HEK293 (cell line): ENCODE measurements around the gene NLGN3.

Experiments used
- CTCF ChIA-PET: fragments of 350-600 bp; formaldehyde crosslinking; extraction: SDS; loops from one replicate; lab custom pipeline; 2021; ENCODE audit warnings: antibody characterized with exemption; lab: Yijun Ruan, JAX
- POLR2A ChIA-PET: fragments of 300-600 bp; formaldehyde crosslinking; extraction: SDS; loops from one replicate; lab custom pipeline; 2020; ENCODE audit warnings: antibody characterized with exemption, inconsistent platforms; lab: Yijun Ruan, JAX
- H3K27ac ChIP-seq: fragments of 200-500 bp; sonication (Bioruptor generic); 2 replicates; pipeline ENCODE4 v1.5.1; 2014; ENCODE audit warnings: low read depth, low read length, control low read depth, inconsistent platforms; ENCODE audit errors: extremely low read depth
- H3K36me3 ChIP-seq, 2 experiments: fragments of 200-500 bp in 1 of 2; sonication (Bioruptor generic) in 1 of 2; 1 replicate in 1 of 2; 2 replicates in 1 of 2; pipeline ENCODE4 v1.5.1; 2014 to 2017; ENCODE audit warnings: inconsistent platforms in 2 of 2, low read length in 2 of 2; ENCODE audit not compliant: control insufficient read depth in 2 of 2, insufficient read depth in 1 of 2
- H3K4me1 ChIP-seq: fragments of 200-500 bp; sonication (Bioruptor generic); 2 replicates; pipeline ENCODE4 v1.5.1; 2014; ENCODE audit warnings: mild to moderate bottlenecking, low read length, inconsistent platforms; ENCODE audit not compliant: control insufficient read depth, insufficient read depth
- H3K4me3 ChIP-seq: 2 replicates; pipeline ENCODE4 v1.5.1; 2011; ENCODE audit warnings: low read depth, mild to moderate bottlenecking, control low read depth, low read length, moderate library complexity
- H3K9me3 ChIP-seq: fragments of 200-500 bp; sonication (Bioruptor generic); 2 replicates; pipeline ENCODE4 v1.5.1; 2014; ENCODE audit warnings: low read depth, low read length, inconsistent platforms; ENCODE audit not compliant: control insufficient read depth, insufficient read depth
- CTCF ChIP-seq: fragments of 450-650 bp; formaldehyde crosslinking; IDR thresholded peaks from 2 replicates; pipeline ENCODE4 v1.5.1; 2016; ENCODE audit warnings: missing biosample characterization, missing genetic modification characterization
- GLIS1 ChIP-seq: fragments of 450-650 bp; formaldehyde crosslinking; IDR thresholded peaks from 2 replicates; pipeline ENCODE4 v1.5.1; 2016; ENCODE audit warnings: missing biosample characterization, missing genetic modification characterization
- HIC1 ChIP-seq: fragments of 450-650 bp; formaldehyde crosslinking; IDR thresholded peaks from 2 replicates; pipeline ENCODE4 v1.5.1; 2016; ENCODE audit warnings: missing biosample characterization, missing genetic modification characterization
- HOXC10 ChIP-seq: sonication (generic); formaldehyde crosslinking; IDR thresholded peaks from 2 replicates; pipeline ENCODE4 v1.8.1; 2023; ENCODE audit warnings: mild to moderate bottlenecking, missing genetic modification reagents
- KLF10 ChIP-seq: fragments of 450-650 bp; IDR thresholded peaks from 2 replicates; pipeline ENCODE4 v1.5.1; 2018; ENCODE audit warnings: missing biosample characterization, mild to moderate bottlenecking, missing genetic modification characterization
- OSR2 ChIP-seq: fragments of 450-650 bp; formaldehyde crosslinking; IDR thresholded peaks from 2 replicates; pipeline ENCODE4 v1.5.1; 2016; ENCODE audit warnings: missing biosample characterization, missing genetic modification characterization
- SCRT1 ChIP-seq: fragments of 450-650 bp; formaldehyde crosslinking; IDR thresholded peaks from 2 replicates; pipeline ENCODE4 v1.5.1; 2016; ENCODE audit warnings: missing biosample characterization, missing genetic modification characterization, borderline replicate concordance
- ZBTB20 ChIP-seq: fragments of 450-650 bp; formaldehyde crosslinking; IDR thresholded peaks from 2 replicates; pipeline ENCODE4 v1.5.1; 2016; ENCODE audit warnings: missing biosample characterization, missing genetic modification characterization
- ZBTB8A ChIP-seq: fragments of 450-650 bp; formaldehyde crosslinking; IDR thresholded peaks from 2 replicates; pipeline ENCODE4 v1.5.1; 2016; ENCODE audit warnings: missing biosample characterization, missing genetic modification characterization
- ZFHX2 ChIP-seq: fragments of 450-650 bp; formaldehyde crosslinking; conservative IDR thresholded peaks from 2 replicates; pipeline ENCODE4 v1.5.1; 2016; ENCODE audit warnings: missing biosample characterization, missing genetic modification characterization
- ZNF132 ChIP-seq: fragments of 450-650 bp; formaldehyde crosslinking; IDR thresholded peaks from 2 replicates; pipeline ENCODE4 v1.5.1; 2017; ENCODE audit warnings: missing biosample characterization, missing genetic modification characterization, borderline replicate concordance
- ZNF157 ChIP-seq: fragments of 450-650 bp; formaldehyde crosslinking; IDR thresholded peaks from 2 replicates; pipeline ENCODE4 v1.5.1; 2016; ENCODE audit warnings: missing biosample characterization, missing genetic modification characterization
- ZNF211 ChIP-seq: fragments of 450-650 bp; formaldehyde crosslinking; IDR thresholded peaks from 2 replicates; pipeline ENCODE4 v1.5.1; 2016; ENCODE audit warnings: low read depth, missing biosample characterization, missing genetic modification characterization
- ZNF341 ChIP-seq: fragments of 450-650 bp; formaldehyde crosslinking; IDR thresholded peaks from 2 replicates; pipeline ENCODE4; 2016; ENCODE audit warnings: low read depth, missing biosample characterization, missing genetic modification characterization
- ZNF426 ChIP-seq: fragments of 450-650 bp; formaldehyde crosslinking; IDR thresholded peaks from 2 replicates; pipeline ENCODE4 v1.5.1; 2017; ENCODE audit warnings: missing biosample characterization, missing genetic modification characterization, mild to moderate bottlenecking, inconsistent platforms, moderate library complexity
- ZNF510 ChIP-seq: fragments of 450-650 bp; formaldehyde crosslinking; IDR thresholded peaks from 2 replicates; pipeline ENCODE4 v1.5.1; 2018; ENCODE audit warnings: mild to moderate bottlenecking, missing genetic modification characterization, missing biosample characterization; ENCODE audit not compliant: insufficient replicate concordance
- ZNF544 ChIP-seq: fragments of 450-650 bp; formaldehyde crosslinking; IDR thresholded peaks from 2 replicates; pipeline ENCODE4 v1.5.0; 2017; ENCODE audit warnings: missing biosample characterization, missing genetic modification characterization
- ZNF560 ChIP-seq: fragments of 450-650 bp; formaldehyde crosslinking; IDR thresholded peaks from 2 replicates; pipeline ENCODE4 v1.5.1; 2017; ENCODE audit warnings: missing biosample characterization, missing genetic modification characterization, borderline replicate concordance
- ZNF701 ChIP-seq: fragments of 450-650 bp; formaldehyde crosslinking; IDR thresholded peaks from 2 replicates; pipeline ENCODE4 v1.5.1; 2016; ENCODE audit warnings: missing biosample characterization, missing genetic modification characterization
- ZNF704 ChIP-seq: fragments of 450-650 bp; formaldehyde crosslinking; IDR thresholded peaks from 2 replicates; pipeline ENCODE4 v1.5.1; 2016; ENCODE audit warnings: missing biosample characterization, missing genetic modification characterization
- ZNF76 ChIP-seq: fragments of 450-650 bp; formaldehyde crosslinking; IDR thresholded peaks from 2 replicates; pipeline ENCODE4; 2016; ENCODE audit warnings: low read depth, missing biosample characterization, missing genetic modification characterization, borderline replicate concordance

NLGN3 gene

GRCh38 chrX:71199252-71200008 lies 54.8 kb downstream of the NLGN3 start:
- no peaks in the 10 kb centered on the region for H3K36me3 ChIP-seq
- no peaks in the 10 kb centered on the region; the same call in none of the 2 replicates for H3K9me3 ChIP-seq
- ChIA-PET POLR2A (no interaction called here), CTCF (interaction anchor here (0.6 to 1.2 kb wide), 3 partner anchors 20 to 664 kb away, joined by 3 to 5 read pairs (median 3); no protein-coding TSS in a partner anchor)
- TF ChIP-seq HOXC10 (no peak), GLIS1 (peak; percentile 27; the same call in 1 of the 2 replicates)
- no peaks in the 10 kb centered on the region for H3K4me1 ChIP-seq
- no peak overlapping the region for H3K4me3 ChIP-seq
- no peak overlapping the region for H3K27ac ChIP-seq

- no peak overlapping the region for H3K4me3 ChIP-seq
- no peaks in the 10 kb centered on the region for H3K4me1 ChIP-seq
- no peak overlapping the region for H3K27ac ChIP-seq
- TF ChIP-seq ZBTB20 (no peak), KLF10 (no peak), ZNF704 (no peak), HIC1 (tag by site-specific recombination) (no peak), CTCF (tag by site-specific recombination) (no peak), SCRT1 (tag by site-specific recombination) (no peak), ZNF341 (tag by site-specific recombination) (no peak), ZNF544 (tag by site-specific recombination) (no peak), ZNF701 (tag by site-specific recombination) (no peak), ZNF560 (tag by site-specific recombination) (no peak), ZFHX2 (tag by site-specific recombination) (no peak), OSR2 (tag by site-specific recombination) (no peak), ZNF157 (tag by site-specific recombination) (no peak), ZNF132 (no peak), ZBTB8A (tag by site-specific recombination) (no peak), ZNF211 (no peak), ZNF510 (tag by site-specific recombination) (no peak), ZNF426 (no peak), ZNF76 (tag by site-specific recombination) (no peak)
- POLR2A ChIA-PET = no interaction called here
- H3K9me3 ChIP-seq = no peaks in the 10 kb centered on the region
- no peaks in the 10 kb centered on the region for H3K36me3 ChIP-seq
- CTCF ChIA-PET = no interaction called here
These were observed 66.2 kb downstream of the NLGN3 start for GRCh38 chrX:71210816-71211215.
